AG20443 (cell line): ENCODE data around the gene STK24.

ENCODE experiments used
- DNase-seq: peaks from one replicate; pipeline ENCODE4 v3.0.0; 2012; ENCODE audit warnings: low spot score, mixed read lengths

Gene STK24

DNA sequence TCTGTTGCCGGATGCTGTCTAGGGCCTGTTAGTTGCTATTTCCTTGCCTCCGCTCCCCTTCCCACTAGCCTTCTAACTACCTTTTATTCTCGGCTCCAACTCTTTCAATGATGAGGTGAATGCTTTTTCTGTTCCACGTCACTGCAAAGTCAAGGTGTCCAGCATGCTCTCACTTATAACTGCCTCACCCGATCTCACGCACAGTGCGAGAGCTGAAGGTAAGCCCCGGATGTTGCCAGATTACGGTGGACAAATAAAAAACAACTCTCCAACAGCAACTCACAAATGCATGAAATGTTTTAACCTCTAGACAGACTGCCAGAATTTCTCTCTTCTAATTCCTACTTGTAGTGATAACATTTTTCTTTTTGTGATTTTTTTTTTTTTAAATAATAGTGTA is 169.9 kb downstream of the STK24 start:
- DNase-seq, result no peak

DNA sequence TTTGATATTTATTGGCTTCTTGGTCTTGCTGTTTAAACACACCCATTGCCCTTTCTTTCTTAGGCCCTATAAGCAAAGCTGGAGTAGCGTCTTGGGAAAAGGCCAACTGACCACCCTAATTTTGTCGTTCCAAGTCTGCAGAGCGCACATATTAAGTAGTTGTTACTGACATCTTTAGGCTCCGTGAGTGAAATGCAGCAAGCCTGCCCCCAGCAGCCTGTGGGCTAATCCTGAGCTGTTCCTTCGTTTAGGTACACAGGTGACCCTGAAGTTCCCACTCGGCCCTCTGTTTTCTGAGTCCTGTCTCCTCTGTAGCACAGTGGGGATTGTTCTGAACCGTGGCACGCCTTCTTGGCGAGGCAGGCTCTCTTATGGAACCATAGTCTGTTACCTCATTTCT is 170.5 kb downstream of the STK24 start:
- no peak for DNase-seq

DNA sequence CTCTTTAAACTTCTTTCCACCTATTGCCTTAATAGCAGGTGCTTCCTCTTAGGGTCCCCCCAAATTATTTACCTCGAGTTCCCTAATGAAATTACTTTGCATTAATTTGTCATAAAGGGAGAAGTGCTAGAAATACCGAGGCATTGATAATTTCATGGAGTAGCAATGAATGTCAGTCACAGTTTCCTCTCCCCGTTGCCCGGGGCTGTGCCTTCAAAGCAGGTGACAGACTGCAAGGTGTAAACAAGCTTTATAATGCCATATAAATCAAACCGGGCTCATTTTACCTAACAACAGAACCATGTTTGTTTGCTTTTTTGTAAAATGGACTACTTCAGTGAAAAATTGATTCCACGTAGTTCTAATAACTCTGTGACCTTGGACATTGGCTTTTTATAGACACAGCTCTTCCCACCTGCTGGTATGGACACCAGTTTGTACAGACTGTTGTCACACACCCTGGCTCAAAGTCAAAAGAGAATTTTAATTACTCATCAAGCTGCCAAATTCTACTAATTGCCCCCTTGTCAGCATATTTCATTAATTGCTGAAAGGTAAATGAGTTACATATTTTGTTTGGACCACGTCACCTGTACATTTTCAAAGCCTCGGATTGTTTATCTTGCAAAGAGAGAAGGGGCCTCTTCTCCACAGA is 171.1 kb downstream of the STK24 start:
- no peak for DNase-seq

DNA sequence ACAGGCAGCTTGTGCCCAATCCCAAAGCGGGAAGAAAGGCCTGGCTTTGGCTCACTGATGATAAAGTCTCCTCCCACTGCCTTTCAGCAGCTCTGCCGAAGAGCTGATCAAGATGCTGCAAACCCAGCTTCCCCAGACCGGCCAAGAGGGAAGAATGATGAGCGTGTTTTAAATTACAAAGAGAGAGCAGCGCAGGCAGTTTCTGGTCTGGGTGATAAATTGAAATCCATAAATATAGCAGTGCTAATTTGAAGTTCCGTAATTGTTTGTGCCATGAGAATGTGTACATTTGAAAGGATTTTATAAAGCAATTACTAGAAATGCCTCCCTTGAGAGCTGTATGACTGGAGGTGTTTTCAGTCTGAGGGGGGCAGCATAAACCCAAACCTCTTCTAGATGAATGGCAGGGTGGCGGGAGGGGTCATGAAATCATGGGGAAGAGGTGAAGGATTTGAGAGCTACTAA is 171.8 kb downstream of the STK24 start:
- DNase-seq, result peak; percentile 62

DNA sequence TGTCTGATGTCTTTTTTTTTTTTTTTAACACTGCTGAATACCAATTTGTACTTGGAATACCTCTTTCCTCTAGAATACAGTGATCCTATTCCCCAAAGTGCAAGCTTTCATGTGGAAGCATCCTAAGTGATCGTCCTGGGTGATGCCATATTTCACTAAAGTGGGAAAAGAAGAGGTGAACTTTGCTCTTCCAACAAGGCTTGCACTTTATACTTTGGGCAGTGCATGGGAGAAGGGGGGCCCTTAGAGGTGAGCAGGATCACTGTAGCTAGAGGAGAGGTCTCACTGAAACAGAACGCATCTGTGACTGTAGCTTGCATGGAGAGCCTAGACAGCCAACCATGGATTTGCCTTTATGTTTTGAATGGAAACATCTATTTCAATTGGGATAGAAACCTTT is 173.8 kb downstream of the STK24 start:
- no peak for DNase-seq

DNA sequence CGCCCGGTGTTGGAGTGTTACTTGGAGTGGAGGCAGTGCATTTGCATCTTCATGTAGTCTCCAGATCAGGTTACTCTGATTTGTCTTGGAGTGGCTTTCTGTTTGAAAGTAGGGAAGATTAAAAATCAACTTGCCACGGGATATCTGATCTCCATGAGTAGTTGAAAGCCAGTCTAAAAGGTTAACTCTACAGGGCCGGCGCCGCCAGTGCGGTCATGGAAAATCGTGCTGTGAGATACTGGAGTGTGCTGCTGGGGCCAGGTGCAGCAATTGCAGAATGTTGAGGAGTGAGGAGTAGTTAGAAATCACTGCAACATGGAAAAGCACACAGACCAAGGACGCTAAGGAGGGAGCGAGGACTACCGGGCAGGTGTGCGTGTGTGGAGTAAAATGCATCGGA is 175.0 kb downstream of the STK24 start:
- DNase-seq, result no peak

DNA sequence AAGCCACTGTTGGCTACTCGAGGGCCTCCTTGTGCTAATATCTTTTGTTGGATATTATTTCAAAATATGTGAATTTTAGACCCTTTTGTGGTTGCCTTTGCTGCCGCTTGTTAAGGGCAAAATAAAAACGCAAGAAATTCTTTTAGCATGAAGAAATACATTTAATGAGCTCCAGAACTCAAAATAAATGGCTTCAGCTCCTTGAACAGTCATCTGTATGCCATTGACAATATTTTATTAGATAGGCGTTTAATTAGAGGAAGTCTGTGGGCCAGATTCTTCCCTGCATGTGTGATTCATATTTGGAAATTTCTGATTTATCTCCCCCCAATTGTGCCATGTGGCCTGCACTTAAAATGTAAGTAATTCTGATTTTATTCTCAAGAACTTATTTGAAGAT is 177.2 kb downstream of the STK24 start:
- peak; percentile 61 for DNase-seq

DNA sequence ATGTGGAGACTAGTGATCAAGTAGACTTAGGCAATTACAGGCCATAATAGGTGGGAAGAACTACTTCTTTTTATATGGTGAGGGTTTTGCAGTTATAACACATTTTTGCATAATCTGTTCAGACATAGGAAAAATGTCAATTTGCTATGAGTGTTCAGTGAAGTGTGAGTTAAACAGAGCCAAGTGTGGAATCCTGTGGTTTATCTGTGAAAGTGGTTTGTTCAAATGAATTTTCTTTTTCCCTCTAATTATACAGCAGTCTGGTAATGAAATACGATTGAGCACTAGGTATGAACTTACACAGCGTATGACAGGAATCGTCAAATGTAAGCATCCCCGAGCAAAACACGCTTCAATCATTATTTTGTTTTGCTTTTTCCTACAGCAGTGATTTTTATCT is 178.3 kb downstream of the STK24 start:
- no peak for DNase-seq

DNA sequence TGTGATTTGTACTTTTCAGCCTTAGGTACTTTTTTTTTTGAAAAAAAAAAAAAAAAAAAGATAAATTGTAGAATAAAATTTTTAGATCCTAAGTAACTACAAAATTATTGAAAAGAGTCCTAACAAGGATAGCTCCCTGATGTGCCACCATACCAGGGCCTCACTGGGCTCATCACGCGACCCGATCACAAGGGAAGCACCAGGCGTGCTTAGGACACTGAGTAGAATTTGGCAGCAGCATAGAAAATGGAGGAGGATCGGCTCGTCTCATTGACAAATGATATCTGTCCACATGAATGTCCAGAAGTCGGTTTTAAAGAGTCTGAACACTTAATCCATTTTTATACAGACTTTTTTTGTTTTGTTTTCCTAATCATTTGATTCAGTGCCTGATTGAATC is 179.0 kb downstream of the STK24 start:
- no peak for DNase-seq

DNA sequence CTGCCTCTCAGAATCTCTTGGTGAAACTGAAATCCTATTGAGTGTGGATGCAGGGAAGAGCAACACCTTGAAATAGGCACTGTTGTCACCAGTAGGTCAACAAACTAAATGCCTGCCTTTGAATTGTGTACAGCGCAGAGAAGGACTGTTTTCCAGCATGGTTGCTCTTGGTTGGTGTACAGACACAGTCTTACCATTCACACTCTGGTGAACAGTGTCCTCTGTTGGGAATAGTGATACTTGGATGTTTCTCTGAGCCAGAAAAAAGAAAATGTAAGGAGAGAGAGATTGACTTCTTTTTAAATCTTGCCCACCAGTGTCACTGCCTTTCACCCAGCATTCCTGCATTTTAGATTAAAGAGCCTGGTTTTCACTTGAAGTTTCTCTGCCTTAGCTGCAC is 179.7 kb downstream of the STK24 start:
- DNase-seq, result no peak

DNA sequence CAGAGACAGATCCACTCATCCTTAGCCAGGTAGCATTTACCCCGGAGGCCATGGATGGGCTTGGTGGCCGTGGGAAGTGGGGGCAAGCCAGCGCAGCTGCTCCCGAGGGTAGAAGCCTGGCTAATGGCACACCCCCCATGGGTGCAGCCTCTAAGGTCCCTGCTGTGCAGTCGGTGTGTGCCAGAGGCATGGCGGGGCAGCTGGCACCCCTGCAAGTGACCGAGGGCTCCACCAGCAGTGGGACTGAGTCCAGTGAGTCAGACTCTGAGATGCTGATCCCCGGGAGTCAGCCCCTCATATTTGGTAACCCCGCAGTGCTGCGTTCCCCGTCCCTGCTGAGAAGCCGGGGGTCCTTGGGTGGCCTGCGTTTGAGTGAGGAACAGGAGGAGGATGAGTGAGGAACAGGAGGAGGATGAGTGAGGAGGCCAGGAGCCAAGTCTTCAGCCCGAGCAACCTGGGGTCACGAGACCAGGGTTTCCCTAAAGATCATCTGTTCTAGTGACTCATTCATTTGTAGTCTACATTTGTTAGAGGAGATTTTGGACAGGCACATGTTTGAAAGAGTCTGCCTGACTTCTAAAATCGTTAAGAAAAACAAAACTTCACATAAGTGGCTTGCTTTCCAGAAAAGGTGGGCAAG is 180.7 kb downstream of the STK24 start:
- DNase-seq, result no peak
